ENCODE measurements around the gene MCM9.

GRCh38 chr6:118893064-118893806 is 41.7 kb downstream of the MCM9 start:
- TF ChIP-seq, protein P1, sequence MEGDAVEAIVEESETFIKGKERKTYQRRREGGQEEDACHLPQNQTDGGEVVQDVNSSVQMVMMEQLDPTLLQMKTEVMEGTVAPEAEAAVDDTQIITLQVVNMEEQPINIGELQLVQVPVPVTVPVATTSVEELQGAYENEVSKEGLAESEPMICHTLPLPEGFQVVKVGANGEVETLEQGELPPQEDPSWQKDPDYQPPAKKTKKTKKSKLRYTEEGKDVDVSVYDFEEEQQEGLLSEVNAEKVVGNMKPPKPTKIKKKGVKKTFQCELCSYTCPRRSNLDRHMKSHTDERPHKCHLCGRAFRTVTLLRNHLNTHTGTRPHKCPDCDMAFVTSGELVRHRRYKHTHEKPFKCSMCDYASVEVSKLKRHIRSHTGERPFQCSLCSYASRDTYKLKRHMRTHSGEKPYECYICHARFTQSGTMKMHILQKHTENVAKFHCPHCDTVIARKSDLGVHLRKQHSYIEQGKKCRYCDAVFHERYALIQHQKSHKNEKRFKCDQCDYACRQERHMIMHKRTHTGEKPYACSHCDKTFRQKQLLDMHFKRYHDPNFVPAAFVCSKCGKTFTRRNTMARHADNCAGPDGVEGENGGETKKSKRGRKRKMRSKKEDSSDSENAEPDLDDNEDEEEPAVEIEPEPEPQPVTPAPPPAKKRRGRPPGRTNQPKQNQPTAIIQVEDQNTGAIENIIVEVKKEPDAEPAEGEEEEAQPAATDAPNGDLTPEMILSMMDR (IDR thresholded peaks at IDR 0.05), result no peak
- no peak for TF ChIP-seq EZH2 (IDR thresholded peaks at IDR 0.05)
